A549 treated with RU486 at 1 μM for 4 hours (cell line): ENCODE measurements around the gene GJD4. TPM values are rescaled to one million over a fixed set of nuclear protein-coding genes. Genes with fewer than 3 reads are reported as not detected.

Experiments used
- total RNA-seq: library from RNA; stranded (reverse); fragments of 200-300 nt; extraction: Qiagen RNA extraction; gene quantifications from 5 replicates; pipeline ENCODE4 v1.2.3, GENCODE V29; 2022; ENCODE audit warnings: low read depth

The GJD4 gene
- 0.09 TPM in 1 of 5 replicates, not detected in the others for total RNA-seq

GRCh38 chr10:35605191-35605590 is at the start of gene GJD4:
Gene GJD4 (plus strand): TSS chr10:35605341. CDS start chr10:35605568, 227 bp downstream.

GRCh38 chr10:35642035-35642792 is 37.1 kb downstream of the GJD4 start, which contains the start of gene FZD8:
Gene FZD8 (minus strand): TSS chr10:35642296. CDS start chr10:35641429, 867 bp downstream.

Other genes starting within 250 kb of the GJD4 start
- 4.8 to 8.7 TPM (median 7.4 TPM) in 5 replicates for gene FZD8, start 37.0 kb downstream of the GJD4 start, total RNA-seq